ENCODE measurements around the gene TECPR2.
"Not testable (repeated sequence)": the region's sequence is repeated elsewhere in the genome, so short reads cannot be mapped to it uniquely, and the experiment has no call there.

TECPR2 gene

DNA sequence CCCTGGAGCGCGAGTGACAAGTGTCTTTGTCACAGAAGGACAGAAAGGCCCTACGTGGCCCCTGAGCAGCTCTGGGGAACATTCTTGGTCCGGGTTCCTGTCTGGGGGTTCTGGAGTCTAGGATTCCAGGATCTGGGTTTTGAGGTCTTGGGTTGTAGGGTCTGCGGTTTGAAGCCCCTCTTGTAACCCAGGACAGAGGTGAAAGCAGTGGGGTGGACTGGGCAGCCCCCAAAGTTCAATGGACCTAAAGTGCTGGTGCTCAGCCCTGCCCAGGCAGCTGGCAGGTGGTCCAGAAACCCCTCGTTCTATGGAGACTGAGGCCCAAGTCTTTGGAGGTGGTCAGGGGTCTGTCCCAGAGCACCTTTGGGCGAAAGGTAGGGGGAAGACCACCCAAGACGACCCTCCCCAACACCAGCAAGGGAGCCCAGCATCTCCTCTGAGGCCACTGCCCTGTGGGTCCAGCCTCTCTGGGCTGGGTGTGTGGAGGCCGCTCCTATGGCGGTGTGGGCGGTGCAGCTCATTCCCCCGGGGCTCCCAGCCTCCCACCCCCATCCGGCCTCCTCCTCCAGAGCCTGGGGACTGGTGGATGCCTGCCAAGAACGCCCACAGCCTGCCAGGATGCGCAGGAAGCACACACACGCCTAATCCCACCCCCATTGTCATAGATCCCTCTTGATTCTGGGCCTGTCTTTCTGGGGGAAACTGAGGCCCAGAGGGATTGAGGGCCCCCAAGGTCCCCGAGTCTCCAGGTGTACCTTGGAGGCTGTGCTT, 177.0 kb downstream of the TECPR2 start:
- FAIRE-seq, result no peak

DNA sequence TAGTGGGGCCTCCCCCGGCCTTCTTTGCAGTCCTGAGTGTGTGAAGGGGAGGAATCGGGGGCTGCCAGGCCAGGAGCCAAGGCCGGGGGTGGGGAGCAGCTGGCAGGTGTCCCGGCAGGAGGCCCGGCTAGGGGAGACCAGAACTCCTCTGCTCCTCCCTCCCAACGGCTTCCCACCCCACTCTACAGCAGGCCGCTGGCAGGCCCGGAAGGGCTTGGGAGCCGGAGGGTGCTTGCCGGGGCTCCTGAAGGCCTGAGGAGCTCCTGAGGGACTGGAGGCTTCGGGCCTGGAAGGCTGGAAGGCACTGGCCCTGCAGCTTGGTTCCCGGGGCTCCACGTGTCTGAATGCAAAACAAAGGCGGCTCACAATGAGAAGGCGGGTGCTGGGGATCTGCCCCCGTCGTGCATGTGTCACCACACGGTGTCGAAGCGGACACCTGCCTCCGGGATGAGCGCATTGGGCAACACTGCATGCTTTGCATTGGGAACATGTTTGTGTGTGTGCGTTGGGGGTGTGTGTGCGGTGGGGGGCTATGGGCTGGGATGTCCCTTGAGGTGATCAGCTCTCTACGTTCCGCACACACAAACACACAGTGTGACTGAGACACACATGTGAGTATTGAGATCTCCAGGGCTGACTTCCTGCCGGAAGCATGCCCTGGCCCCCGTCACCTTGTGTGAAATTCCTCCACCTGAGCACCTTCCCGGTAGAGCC, 177.7 kb downstream of the TECPR2 start:
- no peak for FAIRE-seq

DNA sequence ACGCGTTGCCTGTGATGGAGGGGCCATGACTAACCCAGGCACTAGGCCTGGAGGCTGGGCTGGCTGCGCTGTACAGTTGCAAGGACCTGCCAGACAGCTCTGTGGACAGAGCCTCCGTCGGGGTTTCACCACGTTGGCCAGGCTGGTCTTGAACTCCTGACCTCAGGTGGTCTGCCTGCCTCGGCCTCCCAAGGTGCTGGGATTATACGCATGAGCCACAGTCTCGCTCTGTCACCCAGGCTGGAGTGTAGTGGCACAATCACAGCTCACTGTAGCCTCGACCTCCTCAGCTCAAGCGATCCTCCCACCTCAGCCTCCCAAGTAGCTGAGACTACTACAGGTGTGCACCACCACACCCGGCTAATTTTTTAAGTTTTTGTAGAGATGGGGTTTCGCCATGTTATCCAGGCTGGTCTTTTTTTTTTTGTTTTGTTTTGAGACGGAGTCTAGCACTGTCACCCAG, 178.3 kb downstream of the TECPR2 start:
- FAIRE-seq, result not testable (repeated sequence)

DNA sequence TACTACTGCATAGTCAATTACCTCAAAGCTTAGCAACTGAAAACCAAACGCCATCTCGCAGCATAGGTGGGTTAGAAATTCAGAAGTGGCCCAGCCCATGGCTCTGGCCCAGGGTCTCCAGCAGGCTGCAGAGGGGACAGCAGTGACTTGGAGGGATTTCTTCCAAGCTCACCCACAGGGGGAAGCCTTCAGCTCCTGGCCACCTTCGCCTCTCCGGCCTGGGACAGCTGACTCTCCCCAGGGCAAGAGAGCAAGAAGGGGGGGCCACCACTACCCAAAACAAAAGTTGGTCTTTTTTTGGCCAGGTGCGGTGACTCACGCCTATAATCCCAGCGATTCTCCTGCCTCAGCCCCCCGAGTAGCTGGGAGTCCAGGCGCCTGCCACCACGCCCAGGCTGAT, 179.0 kb downstream of the TECPR2 start:
- no peak for FAIRE-seq

DNA sequence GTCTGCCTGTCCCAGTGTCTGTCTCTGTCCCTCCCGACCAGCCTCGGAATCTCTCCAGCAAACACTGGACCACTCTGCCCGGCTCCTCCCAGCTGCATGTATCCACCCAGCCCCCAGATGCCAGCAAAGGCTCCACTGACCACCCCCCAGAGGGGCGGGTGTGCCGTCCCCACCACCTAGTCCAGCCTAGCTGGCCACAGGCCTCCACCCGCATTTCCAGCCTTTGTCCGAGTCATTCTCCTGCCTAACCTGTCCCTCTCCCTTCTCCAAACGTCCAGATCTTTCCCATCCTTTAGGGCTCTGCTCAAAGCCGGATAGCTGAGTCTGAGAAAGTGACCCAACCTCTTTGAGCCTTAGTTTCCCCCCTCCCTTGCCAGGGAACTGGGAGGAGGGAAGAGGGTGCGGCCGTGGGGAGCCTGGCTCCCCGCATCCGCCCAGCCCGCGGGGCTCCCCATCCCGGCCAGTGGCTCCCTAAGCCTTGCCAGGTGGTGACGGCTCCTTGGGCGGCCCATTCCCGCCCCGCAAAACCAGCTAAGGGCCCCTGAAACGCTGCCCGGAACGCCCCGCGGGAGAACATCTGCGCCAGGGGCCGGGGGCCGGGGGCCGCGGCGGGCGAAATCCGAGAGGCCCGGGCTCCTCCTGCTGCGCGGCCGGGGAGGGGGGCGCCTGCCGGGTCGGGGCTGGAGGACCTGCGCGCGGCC, 181.5 kb downstream of the TECPR2 start:
- FAIRE-seq, result no peak

DNA sequence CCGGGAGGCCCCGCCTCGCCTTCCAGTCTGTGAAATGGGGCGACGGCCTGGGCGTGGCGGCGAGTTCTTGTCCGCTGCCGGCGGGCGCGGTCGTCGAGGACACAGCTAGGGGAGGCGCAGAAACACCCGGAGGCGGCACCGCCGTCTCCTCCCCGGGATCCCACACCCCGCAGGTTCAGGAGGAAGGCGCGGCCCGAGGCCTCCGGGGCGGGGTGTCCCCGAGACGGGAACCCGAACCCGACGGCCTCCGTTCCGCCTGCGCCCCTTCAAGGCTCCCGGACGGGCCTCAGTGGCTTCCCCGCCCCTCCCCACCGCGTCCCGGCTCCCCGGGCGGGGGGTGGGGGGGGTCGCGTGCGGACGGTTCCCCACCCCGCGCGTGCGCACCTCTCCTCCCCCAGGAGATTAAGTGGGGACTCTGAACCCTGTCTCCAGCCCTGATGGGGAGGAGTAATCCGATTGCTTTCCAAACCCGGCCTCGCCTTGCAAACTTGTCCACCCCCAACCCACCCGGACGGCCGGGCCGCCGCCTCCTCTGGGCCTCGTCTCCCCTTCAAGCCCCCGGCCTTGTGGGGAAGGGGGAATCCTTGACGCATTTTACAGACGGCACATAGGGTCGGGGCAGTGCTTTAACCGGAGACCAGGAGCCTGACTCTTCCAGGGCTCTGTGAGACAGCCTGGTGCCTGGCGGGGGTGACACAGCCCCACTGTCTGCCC, 182.2 kb downstream of the TECPR2 start:
- no peak for FAIRE-seq

DNA sequence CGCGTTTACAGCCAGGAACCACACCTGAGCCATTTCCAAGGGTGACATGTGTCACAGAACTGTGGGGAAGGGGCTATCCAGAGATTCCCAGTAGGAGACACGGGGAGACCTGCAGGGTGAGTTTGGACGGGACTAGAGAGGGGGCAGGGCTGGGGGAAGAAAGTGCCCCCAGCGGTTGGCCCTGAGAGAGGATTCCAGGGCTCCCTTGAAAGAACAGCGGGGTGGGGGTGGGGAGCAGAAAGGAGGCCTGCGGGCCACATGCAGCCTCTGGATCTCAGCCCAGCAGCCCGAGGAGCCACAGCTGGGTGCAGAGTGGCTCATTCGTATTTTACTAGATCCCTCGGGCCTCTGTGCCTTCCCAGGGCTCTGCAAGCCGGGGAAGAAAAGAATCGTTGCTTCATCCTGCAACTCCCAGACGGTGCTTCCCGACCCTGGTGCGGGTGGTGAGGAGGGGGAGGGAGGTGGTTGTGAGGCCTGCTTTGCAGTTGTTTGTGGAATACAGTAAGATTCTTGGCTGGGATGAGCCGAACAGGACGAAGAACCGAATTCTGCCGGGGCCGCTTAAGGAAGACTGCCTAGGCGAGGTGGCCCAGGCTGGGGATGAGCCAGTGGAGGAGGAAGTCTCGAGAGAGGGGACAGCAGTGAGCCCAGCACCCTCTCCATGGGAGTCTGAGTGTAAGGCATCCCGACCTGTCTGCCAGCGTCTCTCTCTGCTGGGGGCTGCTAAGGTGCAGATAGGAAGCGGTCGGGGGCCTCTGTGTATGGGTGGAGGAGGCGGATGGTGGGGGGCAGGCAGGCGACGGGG, 182.9 kb downstream of the TECPR2 start:
- FAIRE-seq, result no peak

DNA sequence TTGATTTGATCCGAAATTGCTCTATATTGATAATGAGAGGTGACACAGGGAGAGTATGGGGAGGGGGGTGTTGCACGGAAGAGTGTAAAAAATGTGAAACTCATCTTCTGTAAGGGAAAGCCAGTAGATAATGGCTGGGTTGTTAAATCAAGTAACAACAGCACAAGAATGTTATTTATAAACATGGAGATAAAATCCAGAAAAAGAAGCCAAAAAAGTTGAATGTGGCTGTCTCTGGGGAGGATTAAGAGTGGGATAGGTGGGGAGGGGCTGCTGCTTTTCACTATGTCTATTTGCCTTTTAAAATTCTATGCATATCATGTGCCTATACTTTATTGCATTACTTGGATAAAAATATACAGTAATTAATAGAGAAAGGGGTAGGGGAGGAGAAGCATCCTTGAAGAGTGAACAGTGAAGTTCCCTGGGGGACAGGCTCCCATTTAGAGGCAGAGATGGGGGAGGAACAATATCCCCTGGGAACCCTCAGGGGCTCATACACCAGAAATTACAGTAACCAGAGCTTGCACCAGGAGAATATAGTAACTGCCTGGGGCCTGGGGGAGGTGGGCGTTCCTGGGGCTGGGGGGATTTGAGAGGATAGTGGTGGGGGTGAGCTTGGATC, 186.0 kb downstream of the TECPR2 start:
- FAIRE-seq, result no peak

DNA sequence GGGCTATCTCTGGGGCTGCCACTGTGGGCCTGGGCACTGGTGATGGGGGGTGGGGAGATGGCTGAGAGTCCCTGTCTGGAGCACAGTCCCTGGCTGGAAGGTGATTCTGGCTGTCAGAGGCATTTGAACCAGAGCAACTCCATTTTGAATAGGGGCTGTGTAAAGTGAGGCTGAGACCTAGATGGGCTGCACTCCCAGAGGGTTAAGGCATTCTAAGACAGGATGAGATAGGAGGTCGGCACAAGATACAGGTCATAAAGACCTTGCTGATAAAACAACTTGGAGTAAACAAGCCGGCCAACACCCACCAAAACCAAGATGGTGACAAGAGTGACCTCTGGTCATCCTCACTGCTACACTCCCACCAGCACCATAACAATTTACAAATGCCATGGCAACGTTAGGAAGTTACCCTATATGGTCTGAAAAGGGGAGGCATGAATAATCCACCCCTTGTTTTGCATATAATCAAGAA, 188.2 kb downstream of the TECPR2 start:
- FAIRE-seq, result not testable (repeated sequence)

Data from TTC549 (cell line).